Measurements from ENCODE around the gene TSR1. TPM values are rescaled to one million over a fixed set of nuclear protein-coding genes. Genes with fewer than 3 reads are reported as not detected.

The TSR1 gene
- total and polyA plus RNA-seq, 9 of the 15 experiments (the other 6 are each of a cell fraction or from before 2014, with no cell fraction given) = 16.4 to 87.5 (median 55.2) TPM

DNA sequence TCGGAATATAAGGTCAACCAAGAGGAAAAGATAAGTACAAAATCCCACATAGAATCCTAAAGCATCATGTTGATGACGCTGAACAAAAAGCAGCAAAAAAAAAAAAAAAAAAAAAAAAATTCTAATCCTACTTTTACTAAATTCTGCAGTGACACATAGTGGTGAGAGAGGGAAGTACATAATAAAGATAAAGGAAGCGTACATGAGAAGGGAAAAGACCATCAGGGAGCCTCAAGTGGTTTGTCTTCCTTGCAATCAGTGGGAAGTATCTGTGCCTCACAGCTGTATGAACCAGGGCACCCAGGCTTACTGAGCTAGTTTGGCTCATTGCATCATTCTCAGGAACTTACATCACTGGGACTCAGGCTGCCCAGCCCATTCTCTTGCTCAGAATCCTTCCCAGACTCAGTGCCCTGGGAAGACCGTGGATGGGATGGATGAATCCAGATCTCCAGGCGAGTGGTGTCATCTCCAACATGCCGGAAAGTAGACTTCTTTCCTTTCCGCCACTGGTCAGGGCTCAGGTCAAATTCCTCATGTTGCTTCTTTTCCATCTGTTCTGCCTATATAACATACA, 53.9 kb downstream of the TSR1 start (continued):
- TF ChIP-seq RFX7 (CRISPR knock-in tag; IDR thresholded peaks at IDR 0.05) (no peak), XRCC5 (IDR thresholded peaks at IDR 0.05; ENCODE audit: low read depth, low read length) (no peak), ZNF584 (CRISPR knock-in tag; IDR thresholded peaks at IDR 0.05; ENCODE audit: low read depth) (peak; percentile 78; the same call in 1 of the 2 replicates), NFXL1 (CRISPR knock-in tag; IDR thresholded peaks at IDR 0.05) (no peak), JUNB (CRISPR knock-in tag; conservative IDR thresholded peaks at IDR 0.05) (no peak), JUND (IDR thresholded peaks at IDR 0.05; ENCODE audit: borderline replicate concordance, low read depth, low read length) (peak; percentile 56; the same call in 1 of the 2 replicates), JUND (tag; IDR thresholded peaks at IDR 0.05; ENCODE audit: borderline replicate concordance, low read depth, low read length) (no peak), ARNT (IDR thresholded peaks at IDR 0.05) (no peak), TCF3 (CRISPR knock-in tag; IDR thresholded peaks at IDR 0.05) (peak; percentile 24; the same call in 1 of the 2 replicates), U2AF1 (optimal IDR thresholded peaks at IDR 0.05; ENCODE audit: low read depth, low read length) (no peak), SETDB1 (IDR thresholded peaks at IDR 0.05; ENCODE audit: low read length) (no peak), HNRNPK (IDR thresholded peaks at IDR 0.05; ENCODE audit: low read depth, low read length, poor library complexity, severe bottlenecking) (no peak), TEAD2 (tag; IDR thresholded peaks at IDR 0.05) (no peak), ZSCAN32 (CRISPR knock-in tag; IDR thresholded peaks at IDR 0.05) (0 out of 2 replicates have a peak, but pooled peaks have one; percentile 34), ZNF384 (IDR thresholded peaks at IDR 0.05; ENCODE audit: low read depth, low read length) (peak; percentile 98), ZC3H4 (CRISPR knock-in tag; IDR thresholded peaks at IDR 0.05; ENCODE audit: borderline replicate concordance) (no peak), GABPB2 (CRISPR knock-in tag; conservative IDR thresholded peaks at IDR 0.05) (no peak), SP2 (IDR thresholded peaks at IDR 0.05; ENCODE audit: extremely low read depth, low read depth, low read length, poor library complexity, severe bottlenecking) (no peak), ATF7 (IDR thresholded peaks at IDR 0.05) (peak; percentile 71; the same call in 1 of the 2 replicates), ZKSCAN8 (CRISPR knock-in tag; IDR thresholded peaks at IDR 0.05) (peak; percentile 42; the same call in 1 of the 2 replicates)
- TF ChIP-seq, protein P1, sequence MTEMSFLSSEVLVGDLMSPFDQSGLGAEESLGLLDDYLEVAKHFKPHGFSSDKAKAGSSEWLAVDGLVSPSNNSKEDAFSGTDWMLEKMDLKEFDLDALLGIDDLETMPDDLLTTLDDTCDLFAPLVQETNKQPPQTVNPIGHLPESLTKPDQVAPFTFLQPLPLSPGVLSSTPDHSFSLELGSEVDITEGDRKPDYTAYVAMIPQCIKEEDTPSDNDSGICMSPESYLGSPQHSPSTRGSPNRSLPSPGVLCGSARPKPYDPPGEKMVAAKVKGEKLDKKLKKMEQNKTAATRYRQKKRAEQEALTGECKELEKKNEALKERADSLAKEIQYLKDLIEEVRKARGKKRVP (CRISPR knock-in tag; IDR thresholded peaks at IDR 0.05) = peak; percentile 78; the same call in 1 of the 2 replicates
- TF ChIP-seq, protein P2, sequence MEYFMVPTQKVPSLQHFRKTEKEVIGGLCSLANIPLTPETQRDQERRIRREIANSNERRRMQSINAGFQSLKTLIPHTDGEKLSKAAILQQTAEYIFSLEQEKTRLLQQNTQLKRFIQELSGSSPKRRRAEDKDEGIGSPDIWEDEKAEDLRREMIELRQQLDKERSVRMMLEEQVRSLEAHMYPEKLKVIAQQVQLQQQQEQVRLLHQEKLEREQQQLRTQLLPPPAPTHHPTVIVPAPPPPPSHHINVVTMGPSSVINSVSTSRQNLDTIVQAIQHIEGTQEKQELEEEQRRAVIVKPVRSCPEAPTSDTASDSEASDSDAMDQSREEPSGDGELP (CRISPR knock-in tag; IDR thresholded peaks at IDR 0.05; ENCODE audit: borderline replicate concordance) = peak; percentile 82
- TF ChIP-seq, protein P3, sequence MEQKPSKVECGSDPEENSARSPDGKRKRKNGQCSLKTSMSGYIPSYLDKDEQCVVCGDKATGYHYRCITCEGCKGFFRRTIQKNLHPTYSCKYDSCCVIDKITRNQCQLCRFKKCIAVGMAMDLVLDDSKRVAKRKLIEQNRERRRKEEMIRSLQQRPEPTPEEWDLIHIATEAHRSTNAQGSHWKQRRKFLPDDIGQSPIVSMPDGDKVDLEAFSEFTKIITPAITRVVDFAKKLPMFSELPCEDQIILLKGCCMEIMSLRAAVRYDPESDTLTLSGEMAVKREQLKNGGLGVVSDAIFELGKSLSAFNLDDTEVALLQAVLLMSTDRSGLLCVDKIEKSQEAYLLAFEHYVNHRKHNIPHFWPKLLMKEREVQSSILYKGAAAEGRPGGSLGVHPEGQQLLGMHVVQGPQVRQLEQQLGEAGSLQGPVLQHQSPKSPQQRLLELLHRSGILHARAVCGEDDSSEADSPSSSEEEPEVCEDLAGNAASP (IDR thresholded peaks at IDR 0.05) = no peak
- TF ChIP-seq, protein P4, sequence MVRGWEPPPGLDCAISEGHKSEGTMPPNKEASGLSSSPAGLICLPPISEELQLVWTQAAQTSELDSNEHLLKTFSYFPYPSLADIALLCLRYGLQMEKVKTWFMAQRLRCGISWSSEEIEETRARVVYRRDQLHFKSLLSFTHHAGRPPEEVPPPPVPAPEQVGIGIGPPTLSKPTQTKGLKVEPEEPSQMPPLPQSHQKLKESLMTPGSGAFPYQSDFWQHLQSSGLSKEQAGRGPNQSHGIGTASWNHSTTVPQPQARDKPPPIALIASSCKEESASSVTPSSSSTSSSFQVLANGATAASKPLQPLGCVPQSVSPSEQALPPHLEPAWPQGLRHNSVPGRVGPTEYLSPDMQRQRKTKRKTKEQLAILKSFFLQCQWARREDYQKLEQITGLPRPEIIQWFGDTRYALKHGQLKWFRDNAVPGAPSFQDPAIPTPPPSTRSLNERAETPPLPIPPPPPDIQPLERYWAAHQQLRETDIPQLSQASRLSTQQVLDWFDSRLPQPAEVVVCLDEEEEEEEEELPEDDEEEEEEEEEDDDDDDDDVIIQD (CRISPR knock-in tag; IDR thresholded peaks at IDR 0.05) = no peak
- TF ChIP-seq, protein P5, sequence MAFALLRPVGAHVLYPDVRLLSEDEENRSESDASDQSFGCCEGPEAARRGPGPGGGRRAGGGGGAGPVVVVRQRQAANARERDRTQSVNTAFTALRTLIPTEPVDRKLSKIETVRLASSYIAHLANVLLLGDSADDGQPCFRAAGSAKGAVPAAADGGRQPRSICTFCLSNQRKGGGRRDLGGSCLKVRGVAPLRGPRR (CRISPR knock-in tag; IDR thresholded peaks at IDR 0.05) = no peak
